Measurements from ENCODE around the gene SEL1L3.

SEL1L3 gene

GRCh38 chr4:25710637-25711036, 152.2 kb downstream of the SEL1L3 start:
- Histone ChIP-seq H3K27me3 (ENCODE audit: insufficient read depth, low read depth, severe bottlenecking) (no peaks in the 10 kb centered on the region), H3K4me3 (ENCODE audit: low read depth, low read length) (no peak overlapping the region), H3K27ac (no peak overlapping the region), H3K9me3 (ENCODE audit: severe bottlenecking) (no peaks in the 10 kb centered on the region), H3K36me3 (no peaks in the 10 kb centered on the region)
- TF ChIP-seq CTCF (IDR thresholded peaks at IDR 0.05; ENCODE audit: low read depth, low read length), result no peak
- no peak for DNase-seq

GRCh38 chr4:25704516-25704915, 158.3 kb downstream of the SEL1L3 start:
- Histone ChIP-seq H3K9me3 (ENCODE audit: severe bottlenecking) (no peaks in the 10 kb centered on the region), H3K27ac (no peak overlapping the region), H3K27me3 (ENCODE audit: insufficient read depth, low read depth, severe bottlenecking) (no peaks in the 10 kb centered on the region), H3K4me3 (ENCODE audit: low read depth, low read length) (no peak overlapping the region), H3K36me3 (no peaks in the 10 kb centered on the region)
- no peak for DNase-seq
- TF ChIP-seq CTCF (IDR thresholded peaks at IDR 0.05; ENCODE audit: low read depth, low read length), result no peak

GRCh38 chr4:25703731-25704388, 158.9 kb downstream of the SEL1L3 start:
- DNase-seq, result no peak
- TF ChIP-seq CTCF (IDR thresholded peaks at IDR 0.05; ENCODE audit: low read depth, low read length), result no peak

GRCh38 chr4:25702848-25703247, 159.9 kb downstream of the SEL1L3 start:
- H3K4me3 ChIP-seq (ENCODE audit: low read depth, low read length), result no peak overlapping the region
- H3K36me3 ChIP-seq, result no peaks in the 10 kb centered on the region
- TF ChIP-seq CTCF (IDR thresholded peaks at IDR 0.05; ENCODE audit: low read depth, low read length), result no peak
- H3K27me3 ChIP-seq (ENCODE audit: insufficient read depth, low read depth, severe bottlenecking), result no peaks in the 10 kb centered on the region
- no peak for DNase-seq
- H3K9me3 ChIP-seq (ENCODE audit: severe bottlenecking), result no peaks in the 10 kb centered on the region
- no peak overlapping the region for H3K27ac ChIP-seq

More at GRCh38 chr4:25703731-25704388, 158.9 kb downstream of the SEL1L3 start:
- Histone ChIP-seq H3K27ac (no peak overlapping the region), H3K27me3 (ENCODE audit: insufficient read depth, low read depth, severe bottlenecking) (no peaks in the 10 kb centered on the region), H3K9me3 (ENCODE audit: severe bottlenecking) (no peaks in the 10 kb centered on the region), H3K4me3 (ENCODE audit: low read depth, low read length) (no peak overlapping the region), H3K36me3 (no peaks in the 10 kb centered on the region)

DNA sequence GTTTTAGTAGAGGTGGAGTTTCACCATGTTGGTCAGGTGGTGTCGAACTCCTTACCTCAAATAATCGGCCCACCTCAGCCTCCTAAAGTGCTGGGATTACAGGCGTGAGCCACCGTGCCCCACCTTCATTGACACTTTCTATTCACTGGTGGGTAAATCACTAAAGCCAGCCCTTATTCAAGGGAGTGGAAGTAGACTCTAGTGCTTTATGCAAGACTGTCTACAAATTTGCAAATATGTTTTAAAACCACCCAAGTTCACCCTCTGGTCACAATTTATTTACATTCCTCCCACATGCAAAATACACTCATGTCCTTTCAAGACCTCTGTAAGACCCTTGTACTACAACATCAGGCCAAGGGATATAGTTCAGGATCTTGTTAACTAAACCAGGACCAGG, 162.1 kb downstream of the SEL1L3 start:
- DNase-seq, result no peak
- no peak for TF ChIP-seq CTCF (IDR thresholded peaks at IDR 0.05; ENCODE audit: low read depth, low read length)
- no peaks in the 10 kb centered on the region for H3K36me3 ChIP-seq
- H3K4me3 ChIP-seq (ENCODE audit: low read depth, low read length), result no peak overlapping the region
- H3K27me3 ChIP-seq (ENCODE audit: insufficient read depth, low read depth, severe bottlenecking), result peaks cover 3% of the 10 kb centered on the region
- no peak overlapping the region for H3K27ac ChIP-seq
- H3K9me3 ChIP-seq (ENCODE audit: severe bottlenecking), result no peaks in the 10 kb centered on the region

DNA sequence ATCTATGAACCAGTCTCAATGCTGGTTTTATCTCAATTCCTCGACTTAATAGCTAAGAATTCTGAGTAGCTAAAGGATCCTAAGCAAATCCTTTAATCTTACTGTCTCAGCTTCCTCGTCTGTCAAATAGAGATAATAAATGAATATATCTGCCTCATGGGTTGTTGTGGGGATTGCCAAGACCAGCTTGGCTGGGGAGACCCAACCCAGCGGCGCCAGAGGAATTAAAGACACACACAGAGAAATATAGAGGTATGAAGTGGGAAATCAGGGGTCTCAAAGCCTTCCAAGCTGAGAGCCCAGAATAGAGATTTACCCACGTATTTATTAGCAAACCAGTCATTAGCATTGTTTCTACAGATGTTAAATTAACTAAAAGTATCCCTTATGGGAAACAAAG, 165.3 kb downstream of the SEL1L3 start:
- Histone ChIP-seq H3K27ac (no peak overlapping the region), H3K36me3 (no peaks in the 10 kb centered on the region), H3K4me3 (ENCODE audit: low read depth, low read length) (no peak overlapping the region), H3K9me3 (ENCODE audit: severe bottlenecking) (no peaks in the 10 kb centered on the region), H3K27me3 (ENCODE audit: insufficient read depth, low read depth, severe bottlenecking) (peaks cover 11% of the 10 kb centered on the region)
- peak; percentile 76 for DNase-seq
- TF ChIP-seq CTCF (IDR thresholded peaks at IDR 0.05; ENCODE audit: low read depth, low read length), result no peak

Data from WERI-Rb-1 (cell line).